Caki2 (cell line): ENCODE results near the gene DBF4B. TPM values are rescaled to one million over a fixed set of nuclear protein-coding genes. Genes with fewer than 3 reads are reported as not detected.

Experiments
- DNase-seq: peaks from one replicate; pipeline ENCODE4 v3.0.0-alpha.2; 2015; ENCODE audit warnings: low read depth
- in situ Hi-C: cut with HindIII; loops from 2 replicates; pipeline ENCODE4 v1.10.0; 2016; ENCODE audit warnings: low sequenced_read_pairs, low pct_unique_long_range_greater_than_20kb, mixed read lengths
- total RNA-seq: library from RNA; depleted of rRNA; stranded (reverse); fragments of >200 nt; shearing (Covaris generic); gene quantifications from 2 replicates; pipeline ENCODE4 v1.2.3, GENCODE V29; 2014; ENCODE audit warnings: low replicate concordance; rRNA removed

The DBF4B gene
- total RNA-seq, 1 experiment from 2014 or later = 15.9 TPM

- no peak for DNase-seq
- in situ Hi-C loops = no loop called here
Observed at GRCh38 chr17:44786551-44787081, 78.2 kb downstream of the DBF4B start.

GRCh38 chr17:44787271-44787940 lies 78.9 kb downstream of the DBF4B start:
- in situ Hi-C loops = no loop called here
- DNase-seq = no peak

- no peak for DNase-seq
- in situ Hi-C loops = no loop called here
Observed at GRCh38 chr17:44788139-44788538, 79.7 kb downstream of the DBF4B start.

GRCh38 chr17:44792276-44792675 lies 83.8 kb downstream of the DBF4B start:
- in situ Hi-C loops = no loop called here
- no peak for DNase-seq

GRCh38 chr17:44793885-44794842 lies 85.7 kb downstream of the DBF4B start:
- in situ Hi-C loops = no loop called here
- DNase-seq = no peak

GRCh38 chr17:44794851-44795413 lies 86.5 kb downstream of the DBF4B start:
- DNase-seq = peak; percentile 93
- in situ Hi-C loops = no loop called here

GRCh38 chr17:44795421-44795820 lies 87.0 kb downstream of the DBF4B start:
- in situ Hi-C loops = no loop called here
- no peak for DNase-seq

GRCh38 chr17:44795928-44796327 lies 87.5 kb downstream of the DBF4B start:
- in situ Hi-C loops = no loop called here
- DNase-seq = no peak

GRCh38 chr17:44796731-44797130 lies 88.3 kb downstream of the DBF4B start:
- in situ Hi-C loops = no loop called here
- no peak for DNase-seq

GRCh38 chr17:44797802-44798201 lies 89.3 kb downstream of the DBF4B start:
- in situ Hi-C loops = no loop called here
- DNase-seq = no peak

- in situ Hi-C loops = no loop called here
- DNase-seq = no peak
Observed at GRCh38 chr17:44798356-44798755, 89.9 kb downstream of the DBF4B start.

Other genes with a start within 250 kb of the DBF4B start
- 8.6 and 11.3 TPM in 2 replicates for gene GPATCH8, start 205.3 kb upstream of the DBF4B start, total RNA-seq
- gene FZD2, start 151.2 kb upstream of the DBF4B start, total RNA-seq = 16.3 and 18.1 TPM in 2 replicates
- gene MEIOC, start 52.2 kb upstream of the DBF4B start, total RNA-seq = 1.9 and 2.2 TPM in 2 replicates
- 37.4 and 45.0 TPM in 2 replicates for gene CCDC43, start 18.9 kb upstream of the DBF4B start, total RNA-seq
- gene ADAM11, start 50.3 kb downstream of the DBF4B start, total RNA-seq = 0.14 and 0.51 TPM in 2 replicates
- gene GJC1, start 121.6 kb downstream of the DBF4B start, total RNA-seq = 19.9 and 26.3 TPM in 2 replicates
- gene HIGD1B, start 139.2 kb downstream of the DBF4B start, total RNA-seq = not detected in 2 replicates
- gene EFTUD2, start 190.8 kb downstream of the DBF4B start, total RNA-seq = 84.5 and 87.3 TPM in 2 replicates
- not detected in 2 replicates for gene GFAP, start 206.8 kb downstream of the DBF4B start, total RNA-seq
- 21.2 and 21.7 TPM in 2 replicates for gene KIF18B, start 239.1 kb downstream of the DBF4B start, total RNA-seq